HG02763 (cell line): ENCODE data around the gene ZFP1.
"Not testable (repeated sequence)": the region's sequence is repeated elsewhere in the genome, so short reads cannot be mapped to it uniquely, and the experiment has no call there.

Source experiments
- ATAC-seq: cut with Tn5 transposase; IDR thresholded peaks from one replicate; pipeline ENCODE4 v1.9.1; 2021; ENCODE audit warnings: mild to moderate bottlenecking, moderate library complexity; ENCODE audit not compliant: unreplicated experiment

Gene ZFP1

GRCh38 chr16:75112734-75113491 is 35.4 kb upstream of the ZFP1 start:
- ATAC-seq: no peak

- ATAC-seq: no peak
Measured at GRCh38 chr16:75113541-75114121, 34.7 kb upstream of the ZFP1 start.

- no peak for ATAC-seq
Measured at GRCh38 chr16:75114179-75114945, 34.0 kb upstream of the ZFP1 start.

GRCh38 chr16:75114946-75115825 is 33.1 kb upstream of the ZFP1 start:
- ATAC-seq: no peak

- ATAC-seq: no peak
Measured at GRCh38 chr16:75116081-75116910, 32.0 kb upstream of the ZFP1 start, which contains the start of gene LDHD. Gene LDHD (minus strand): TSS chr16:75116780. CDS start chr16:75116720, 60 bp downstream.

GRCh38 chr16:75116911-75117245 is 31.4 kb upstream of the ZFP1 start:
- no peak for ATAC-seq

GRCh38 chr16:75118943-75119539 is 29.3 kb upstream of the ZFP1 start:
- ATAC-seq: no peak

- no peak for ATAC-seq
Measured at GRCh38 chr16:75120253-75120652, 28.1 kb upstream of the ZFP1 start.

- no peak for ATAC-seq
Measured at GRCh38 chr16:75121949-75122568, 26.3 kb upstream of the ZFP1 start.

- ATAC-seq: no peak
Measured at GRCh38 chr16:75122609-75123008, 25.7 kb upstream of the ZFP1 start.

- ATAC-seq: no peak
Measured at GRCh38 chr16:75127713-75128415, 20.5 kb upstream of the ZFP1 start.

- not testable (repeated sequence) for ATAC-seq
Measured at GRCh38 chr16:75129421-75130149, 18.7 kb upstream of the ZFP1 start.

GRCh38 chr16:75130150-75130771 is 18.1 kb upstream of the ZFP1 start:
- no peak for ATAC-seq

GRCh38 chr16:75131081-75131480 is 17.2 kb upstream of the ZFP1 start:
- no peak for ATAC-seq

- no peak for ATAC-seq
Measured at GRCh38 chr16:75138233-75138632, 10.1 kb upstream of the ZFP1 start.

GRCh38 chr16:75138636-75139035 is 9.7 kb upstream of the ZFP1 start:
- ATAC-seq: no peak

GRCh38 chr16:75139498-75139897 is 8.8 kb upstream of the ZFP1 start:
- ATAC-seq: no peak

GRCh38 chr16:75143941-75144340 is 4.4 kb upstream of the ZFP1 start:
- ATAC-seq: no peak
